ENCODE data around the gene NECTIN2.
A peak's percentile ranks its signal among the peaks of the same experiment; 100 is the strongest.

Gene NECTIN2

DNA sequence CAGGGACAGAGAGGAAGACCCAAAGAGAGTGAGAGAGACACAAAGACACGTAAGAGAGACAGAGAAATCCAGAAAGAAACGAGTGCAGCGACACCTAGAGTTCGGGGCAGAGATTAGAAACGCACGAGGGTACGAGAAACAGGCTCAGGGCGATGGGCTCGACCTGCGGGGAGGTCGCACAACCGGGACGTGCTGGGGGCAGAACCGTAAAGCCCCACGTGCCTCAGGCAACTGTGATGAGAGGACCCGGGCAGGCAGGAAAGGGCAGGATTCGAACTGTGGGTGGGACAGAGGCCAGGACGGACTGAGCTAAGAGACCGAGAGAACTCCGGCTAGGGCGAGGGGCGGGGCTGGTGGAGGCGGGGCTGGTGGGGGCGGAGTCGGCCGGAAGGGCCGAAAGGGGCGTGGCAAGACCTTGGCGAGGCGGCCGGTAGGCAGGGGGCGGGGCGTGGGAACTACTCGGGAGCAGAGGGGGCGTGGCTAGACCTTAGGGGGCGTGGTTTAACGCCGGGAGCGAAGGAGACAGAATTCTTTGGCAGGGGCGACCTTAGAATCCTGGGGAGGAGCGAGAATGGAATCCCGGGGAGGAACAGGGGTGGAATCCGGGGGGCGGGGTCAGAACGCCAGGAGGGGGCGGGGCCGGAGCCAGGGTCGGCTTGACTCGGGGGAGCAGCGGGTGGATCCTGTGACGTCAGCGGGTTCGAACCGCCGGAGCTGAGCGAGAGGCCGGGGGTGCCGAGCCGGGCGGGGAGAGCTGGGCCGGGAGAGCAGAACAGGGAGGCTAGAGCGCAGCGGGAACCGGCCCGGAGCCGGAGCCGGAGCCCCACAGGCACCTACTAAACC is at the start of gene NECTIN2:
Gene NECTIN2, plus strand, starts transcription at position 686 of the 843 bp plus-strand sequence. CDS start 229 bp downstream, outside the sequence.
- TF ChIP-seq CTCF (IDR thresholded peaks at IDR 0.05; ENCODE audit: low read depth, low read length) = peak; percentile 80
- H3K4me3 ChIP-seq (ENCODE audit: low read depth, low read length) = peak within 1 kb of the TSS; percentile 98

DNA sequence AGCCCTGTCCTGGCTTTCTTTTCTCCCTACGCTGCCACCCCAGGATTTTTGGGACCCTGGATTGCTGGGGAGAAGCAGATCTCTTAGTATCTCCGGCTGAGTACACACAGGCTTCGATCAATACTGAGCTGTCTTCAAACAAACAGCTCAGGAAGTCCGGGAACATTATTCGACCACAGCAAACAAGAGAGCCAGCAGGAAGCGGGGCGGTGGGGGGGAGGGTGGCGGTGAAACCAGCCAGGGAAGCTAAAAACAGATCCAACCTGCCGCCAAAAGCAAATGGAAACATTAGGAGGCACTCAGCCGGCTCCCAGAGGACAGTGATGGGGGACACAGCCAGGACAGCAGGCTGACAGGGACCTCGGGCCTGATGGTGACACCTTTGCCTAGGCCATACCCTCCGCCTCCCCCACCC is 49.4 kb upstream of the NECTIN2 start:
- TF ChIP-seq CTCF (IDR thresholded peaks at IDR 0.05; ENCODE audit: low read depth, low read length) = no peak
- H3K4me3 ChIP-seq (ENCODE audit: low read depth, low read length) = no peak overlapping the region

GRCh38 chr19:44799627-44800346 is 46.3 kb upstream of the NECTIN2 start:
- no peak for TF ChIP-seq CTCF (IDR thresholded peaks at IDR 0.05; ENCODE audit: low read depth, low read length)
- H3K4me3 ChIP-seq (ENCODE audit: low read depth, low read length) = no peak overlapping the region

DNA sequence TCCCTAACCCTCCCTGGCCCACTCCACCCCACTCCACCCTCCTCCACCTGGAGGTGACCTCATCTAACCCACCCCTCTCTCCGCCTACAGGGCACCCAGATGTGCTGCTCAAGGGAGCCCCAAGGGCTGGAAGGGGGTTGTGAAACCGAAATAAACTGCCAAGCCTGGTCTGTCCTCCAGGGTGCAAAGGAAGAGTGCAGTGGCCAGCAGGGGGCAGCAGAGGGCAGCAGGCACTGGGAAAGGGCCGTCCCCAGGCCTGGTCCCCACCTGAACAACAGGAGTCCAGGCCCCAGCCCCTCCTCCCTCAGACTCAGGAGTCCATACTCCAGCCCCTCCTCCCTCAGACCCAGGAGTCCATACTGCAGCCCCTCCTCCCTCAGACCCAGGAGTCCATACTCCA is 45.6 kb upstream of the NECTIN2 start:
- TF ChIP-seq CTCF (IDR thresholded peaks at IDR 0.05; ENCODE audit: low read depth, low read length) = peak; percentile 97
- H3K4me3 ChIP-seq (ENCODE audit: low read depth, low read length) = no peak overlapping the region

GRCh38 chr19:44803442-44804428 is 42.4 kb upstream of the NECTIN2 start:
- no peak overlapping the region for H3K4me3 ChIP-seq (ENCODE audit: low read depth, low read length)
- no peak for TF ChIP-seq CTCF (IDR thresholded peaks at IDR 0.05; ENCODE audit: low read depth, low read length)

GRCh38 chr19:44806291-44806690 is 39.8 kb upstream of the NECTIN2 start:
- no peak for TF ChIP-seq CTCF (IDR thresholded peaks at IDR 0.05; ENCODE audit: low read depth, low read length)
- no peak overlapping the region for H3K4me3 ChIP-seq (ENCODE audit: low read depth, low read length)
